Measurements from ENCODE around the gene KIAA0232.
"Not testable (repeated sequence)": the region's sequence is repeated elsewhere in the genome, so short reads cannot be mapped to it uniquely, and the experiment has no call there.

Gene KIAA0232

GRCh38 chr4:6755088-6755753 is 27.3 kb upstream of the KIAA0232 start:
- TF ChIP-seq EZH2 (IDR thresholded peaks at IDR 0.05; ENCODE audit: borderline replicate concordance, low read depth, low read length, severe bottlenecking), result no peak
- TF ChIP-seq, protein P1, sequence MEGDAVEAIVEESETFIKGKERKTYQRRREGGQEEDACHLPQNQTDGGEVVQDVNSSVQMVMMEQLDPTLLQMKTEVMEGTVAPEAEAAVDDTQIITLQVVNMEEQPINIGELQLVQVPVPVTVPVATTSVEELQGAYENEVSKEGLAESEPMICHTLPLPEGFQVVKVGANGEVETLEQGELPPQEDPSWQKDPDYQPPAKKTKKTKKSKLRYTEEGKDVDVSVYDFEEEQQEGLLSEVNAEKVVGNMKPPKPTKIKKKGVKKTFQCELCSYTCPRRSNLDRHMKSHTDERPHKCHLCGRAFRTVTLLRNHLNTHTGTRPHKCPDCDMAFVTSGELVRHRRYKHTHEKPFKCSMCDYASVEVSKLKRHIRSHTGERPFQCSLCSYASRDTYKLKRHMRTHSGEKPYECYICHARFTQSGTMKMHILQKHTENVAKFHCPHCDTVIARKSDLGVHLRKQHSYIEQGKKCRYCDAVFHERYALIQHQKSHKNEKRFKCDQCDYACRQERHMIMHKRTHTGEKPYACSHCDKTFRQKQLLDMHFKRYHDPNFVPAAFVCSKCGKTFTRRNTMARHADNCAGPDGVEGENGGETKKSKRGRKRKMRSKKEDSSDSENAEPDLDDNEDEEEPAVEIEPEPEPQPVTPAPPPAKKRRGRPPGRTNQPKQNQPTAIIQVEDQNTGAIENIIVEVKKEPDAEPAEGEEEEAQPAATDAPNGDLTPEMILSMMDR (IDR thresholded peaks at IDR 0.05; ENCODE audit: borderline replicate concordance, extremely low read depth, low read length, poor library complexity, severe bottlenecking), result no peak
- no peak overlapping the region for H3K4me2 ChIP-seq (ENCODE audit: insufficient read depth, low read length)

GRCh38 chr4:6756345-6756744 is 26.2 kb upstream of the KIAA0232 start:
- H3K9ac ChIP-seq (ENCODE audit: low read depth, low read length); H3K79me2 ChIP-seq (ENCODE audit: insufficient read depth, low read length); H3K27me3 ChIP-seq (ENCODE audit: insufficient read depth, low read length, poor library complexity); H4K20me1 ChIP-seq (ENCODE audit: insufficient read depth, low read length); H3K4me3 ChIP-seq (ENCODE audit: low read depth in 1 of 2, low read length in 2 of 2); H3K9me3 ChIP-seq (ENCODE audit: insufficient read depth, low read length, severe bottlenecking); H2AFZ ChIP-seq (ENCODE audit: low read depth, low read length); H3K4me2 ChIP-seq (ENCODE audit: insufficient read depth, low read length); H3K27ac ChIP-seq (ENCODE audit: low read length); ATAC-seq (ENCODE audit: insufficient read depth, low read depth); DNase-seq; H3K36me3 ChIP-seq (ENCODE audit: insufficient read depth, low read length): not testable (repeated sequence)
- peaks cover 11% of the 10 kb centered on the region for H3K4me1 ChIP-seq (ENCODE audit: insufficient read depth, low read length)

More at GRCh38 chr4:6755088-6755753, 27.3 kb upstream of the KIAA0232 start:
- Histone ChIP-seq H3K36me3 (ENCODE audit: insufficient read depth, low read length) (no peaks in the 10 kb centered on the region), H3K4me3 (ENCODE audit: low read depth in 1 of 2, low read length in 2 of 2) (no peak overlapping the region), H3K79me2 (ENCODE audit: insufficient read depth, low read length) (no peaks in the 10 kb centered on the region), H2AFZ (ENCODE audit: low read depth, low read length) (no peak overlapping the region), H3K27me3 (ENCODE audit: insufficient read depth, low read length, poor library complexity) (no peaks in the 10 kb centered on the region), H3K9me3 (ENCODE audit: insufficient read depth, low read length, severe bottlenecking) (no peaks in the 10 kb centered on the region), H4K20me1 (ENCODE audit: insufficient read depth, low read length) (no peaks in the 10 kb centered on the region), H3K4me1 (ENCODE audit: insufficient read depth, low read length) (peaks cover 4% of the 10 kb centered on the region), H3K27ac (ENCODE audit: low read length) (no peak overlapping the region), H3K9ac (ENCODE audit: low read depth, low read length) (no peak overlapping the region)
- DNase-seq, result no peak
- ATAC-seq (ENCODE audit: insufficient read depth, low read depth), result no peak

- ATAC-seq (ENCODE audit: insufficient read depth, low read depth) (no peak), DNase-seq (no peak)
- peaks cover 12% of the 10 kb centered on the region for H3K4me1 ChIP-seq (ENCODE audit: insufficient read depth, low read length)
- H3K9me3 ChIP-seq (ENCODE audit: insufficient read depth, low read length, severe bottlenecking), result no peaks in the 10 kb centered on the region
- no peak overlapping the region for H3K4me2 ChIP-seq (ENCODE audit: insufficient read depth, low read length)
- H3K27ac ChIP-seq (ENCODE audit: low read length), result no peak overlapping the region
- no peak overlapping the region for H3K4me3 ChIP-seq (ENCODE audit: low read depth in 1 of 2, low read length in 2 of 2)
- peaks cover 4% of the 10 kb centered on the region for H3K27me3 ChIP-seq (ENCODE audit: insufficient read depth, low read length, poor library complexity)
- no peak overlapping the region for H3K9ac ChIP-seq (ENCODE audit: low read depth, low read length)
- no peaks in the 10 kb centered on the region for H3K79me2 ChIP-seq (ENCODE audit: insufficient read depth, low read length)
- no peak overlapping the region for H2AFZ ChIP-seq (ENCODE audit: low read depth, low read length)
- TF ChIP-seq, protein P1 (IDR thresholded peaks at IDR 0.05; ENCODE audit: borderline replicate concordance, extremely low read depth, low read length, poor library complexity, severe bottlenecking), result no peak
- TF ChIP-seq EZH2 (IDR thresholded peaks at IDR 0.05; ENCODE audit: borderline replicate concordance, low read depth, low read length, severe bottlenecking), result no peak
- no peaks in the 10 kb centered on the region for H3K36me3 ChIP-seq (ENCODE audit: insufficient read depth, low read length)
- no peaks in the 10 kb centered on the region for H4K20me1 ChIP-seq (ENCODE audit: insufficient read depth, low read length)
These were observed 23.8 kb upstream of the KIAA0232 start for GRCh38 chr4:6758728-6759127.

DNA sequence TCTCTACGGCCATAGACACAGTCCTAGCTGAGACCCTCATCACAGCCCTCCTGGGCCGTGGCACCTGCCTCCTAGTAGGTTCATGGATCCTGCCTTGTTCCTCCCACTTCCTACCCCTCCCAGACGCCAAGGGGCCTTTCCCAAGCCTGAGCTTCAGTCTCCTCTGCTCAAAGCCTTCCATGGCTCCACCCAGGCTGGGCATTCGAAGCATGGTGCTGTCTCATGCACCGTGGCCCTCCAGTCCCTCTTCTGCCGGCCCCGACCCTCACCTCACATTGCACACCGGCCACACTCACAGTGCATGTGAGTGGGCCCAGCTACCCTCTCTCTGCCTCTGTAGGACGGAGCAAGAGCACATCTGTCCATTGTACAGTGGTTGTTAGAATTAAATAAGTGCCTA is 21.7 kb upstream of the KIAA0232 start:
- peak overlapping the region; percentile 59; the same call in 1 of the 2 replicates for H2AFZ ChIP-seq (ENCODE audit: low read depth, low read length)
- H3K36me3 ChIP-seq (ENCODE audit: insufficient read depth, low read length), result no peaks in the 10 kb centered on the region
- ATAC-seq (ENCODE audit: insufficient read depth, low read depth) (no peak), DNase-seq (no peak)
- no peak for TF ChIP-seq EZH2 (IDR thresholded peaks at IDR 0.05; ENCODE audit: borderline replicate concordance, low read depth, low read length, severe bottlenecking)
- TF ChIP-seq, protein P1 (IDR thresholded peaks at IDR 0.05; ENCODE audit: borderline replicate concordance, extremely low read depth, low read length, poor library complexity, severe bottlenecking), result no peak
- no peak overlapping the region for H3K4me2 ChIP-seq (ENCODE audit: insufficient read depth, low read length)
- H3K79me2 ChIP-seq (ENCODE audit: insufficient read depth, low read length), result no peaks in the 10 kb centered on the region
- no peak overlapping the region for H3K27ac ChIP-seq (ENCODE audit: low read length)
- no peak overlapping the region for H3K9ac ChIP-seq (ENCODE audit: low read depth, low read length)
- H3K4me1 ChIP-seq (ENCODE audit: insufficient read depth, low read length), result peaks cover 12% of the 10 kb centered on the region
- H4K20me1 ChIP-seq (ENCODE audit: insufficient read depth, low read length), result no peaks in the 10 kb centered on the region
- H3K9me3 ChIP-seq (ENCODE audit: insufficient read depth, low read length, severe bottlenecking), result no peaks in the 10 kb centered on the region
- no peak overlapping the region for H3K4me3 ChIP-seq (ENCODE audit: low read depth in 1 of 2, low read length in 2 of 2)
- H3K27me3 ChIP-seq (ENCODE audit: insufficient read depth, low read length, poor library complexity), result peaks cover 4% of the 10 kb centered on the region
